Ishikawa (cell line): ENCODE data around the gene ALDH3A1.
A peak's percentile ranks its signal among the peaks of the same experiment; 100 is the strongest.

ENCODE experiments used
- CEBPB ChIP-seq: IDR thresholded peaks from 2 replicates; pipeline ENCODE4 v1.6.1; 2012
- CREB1 ChIP-seq: IDR thresholded peaks from 2 replicates; pipeline ENCODE4 v1.6.1; 2012; ENCODE audit warnings: low read depth
- EP300 ChIP-seq: IDR thresholded peaks from 2 replicates; pipeline ENCODE4 v1.6.1; 2012; ENCODE audit warnings: borderline replicate concordance
- FOXM1 ChIP-seq: IDR thresholded peaks from 2 replicates; pipeline ENCODE4 v1.6.1; 2012; ENCODE audit warnings: low read depth, borderline replicate concordance
- MAX ChIP-seq: IDR thresholded peaks from 2 replicates; pipeline ENCODE4 v1.6.1; 2012
- NFIC ChIP-seq: IDR thresholded peaks from 2 replicates; pipeline ENCODE4 v1.6.1; 2012
- RAD21 ChIP-seq: IDR thresholded peaks from 2 replicates; pipeline ENCODE4 v1.6.1; 2012; ENCODE audit warnings: low read depth
- REST ChIP-seq: IDR thresholded peaks from 2 replicates; pipeline ENCODE4 v1.6.1; 2012; ENCODE audit warnings: low read depth, mild to moderate bottlenecking
- TAF1 ChIP-seq: IDR thresholded peaks from 2 replicates; pipeline ENCODE4 v1.6.1; 2012; ENCODE audit warnings: low read depth, mild to moderate bottlenecking
- TCF12 ChIP-seq: IDR thresholded peaks from 2 replicates; pipeline ENCODE4 v1.6.1; 2012; ENCODE audit warnings: low read depth
- TEAD4 ChIP-seq: IDR thresholded peaks from 2 replicates; pipeline ENCODE4 v1.6.1; 2012
- USF1 ChIP-seq: IDR thresholded peaks from 2 replicates; pipeline ENCODE4 v1.6.1; 2012
- YY1 ChIP-seq: IDR thresholded peaks from 2 replicates; pipeline ENCODE4 v1.6.1; 2012; ENCODE audit warnings: low read depth
- ZBTB7A ChIP-seq: IDR thresholded peaks from 2 replicates; pipeline ENCODE4 v1.6.1; 2012; ENCODE audit warnings: low read depth

GRCh38 chr17:19750835-19751234 is 2.7 kb upstream of the ALDH3A1 start:
- no peak for TF ChIP-seq EP300
- 0 out of 2 replicates have a peak, but pooled peaks have one; percentile 11 for TF ChIP-seq MAX
- TF ChIP-seq CEBPB = no peak
- TF ChIP-seq USF1 = no peak
- no peak for TF ChIP-seq TCF12
- TF ChIP-seq NFIC = no peak
- TF ChIP-seq FOXM1 = no peak
- no peak for TF ChIP-seq TEAD4
- no peak for TF ChIP-seq YY1
- TF ChIP-seq TAF1 = no peak
- no peak for TF ChIP-seq ZBTB7A
- TF ChIP-seq RAD21 = no peak
- no peak for TF ChIP-seq REST
- no peak for TF ChIP-seq CREB1
